A549 (cell line): ENCODE data around the gene ZNF580.

ENCODE experiments used
- EP300 ChIP-seq, 2 experiments: fragments of >200 bp; sonication (Bioruptor Twin); formaldehyde crosslinking; IDR thresholded peaks; 2 replicates in 1 of 2; 3 replicates in 1 of 2; pipeline ENCODE4 v1.6.1; 2016 to 2017
- FOSL2 ChIP-seq, 2 experiments: fragments of 450-650 bp in 1 of 2; fragments of >200 bp in 1 of 2; sonication (Bioruptor Twin) in 1 of 2; formaldehyde crosslinking; IDR thresholded peaks; 2 replicates each; pipeline versions ENCODE4 v1.5.0 to v1.6.1; 2016 to 2020; ENCODE audit warnings: mild to moderate bottlenecking in 1 of 2, moderate library complexity in 1 of 2
- MAZ ChIP-seq: fragments of 150-350 bp; IDR thresholded peaks from 2 replicates; pipeline ENCODE4 v1.6.1; 2014; ENCODE audit warnings: antibody characterized with exemption, low read depth, low read length, borderline replicate concordance
- PHF8 ChIP-seq: fragments of 200-600 bp; sonication (generic); IDR thresholded peaks from 2 replicates; pipeline ENCODE4 v1.6.1; 2016; ENCODE audit warnings: low read depth, mild to moderate bottlenecking, antibody characterized with exemption, moderate library complexity, borderline replicate concordance
- SREBF2 ChIP-seq: fragments of 450-650 bp; IDR thresholded peaks from 2 replicates; pipeline ENCODE4 v1.6.1; 2014; ENCODE audit warnings: mild to moderate bottlenecking, moderate library complexity
- TFCP2L1 ChIP-seq: fragments of 250-450 bp; sonication (Bioruptor Pico); IDR thresholded peaks from 2 replicates; pipeline ENCODE4 v1.5.0; 2021; ENCODE audit warnings: mild to moderate bottlenecking
- TF ChIP-seq, protein P1 (sequence below): fragments of >200 bp; sonication (Bioruptor Twin); formaldehyde crosslinking; IDR thresholded peaks from 3 replicates; pipeline ENCODE4 v1.5.1; 2016

DNA sequence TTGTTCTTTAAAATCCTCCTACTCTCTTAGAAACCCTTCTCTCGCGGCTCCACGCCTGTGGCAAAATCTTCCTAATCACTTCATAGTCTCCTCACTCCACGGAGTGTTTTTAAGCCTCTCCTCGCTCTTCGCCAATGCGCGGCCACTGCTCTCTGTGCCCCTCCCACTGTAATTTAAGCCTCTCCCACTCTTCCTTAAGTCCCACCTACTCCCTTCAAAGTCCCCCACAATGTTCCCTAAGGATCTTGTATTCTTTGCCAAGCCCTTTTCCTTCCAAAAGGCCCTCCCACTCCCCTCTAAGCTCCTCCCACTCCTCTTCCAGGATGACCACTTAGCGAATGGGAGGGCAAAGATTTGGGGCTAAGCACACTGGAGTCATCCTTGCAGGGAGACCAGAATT, 42.8 kb upstream of the ZNF580 start:
- TF ChIP-seq MAZ: no peak
- no peak for TF ChIP-seq PHF8
- TF ChIP-seq, protein P1, sequence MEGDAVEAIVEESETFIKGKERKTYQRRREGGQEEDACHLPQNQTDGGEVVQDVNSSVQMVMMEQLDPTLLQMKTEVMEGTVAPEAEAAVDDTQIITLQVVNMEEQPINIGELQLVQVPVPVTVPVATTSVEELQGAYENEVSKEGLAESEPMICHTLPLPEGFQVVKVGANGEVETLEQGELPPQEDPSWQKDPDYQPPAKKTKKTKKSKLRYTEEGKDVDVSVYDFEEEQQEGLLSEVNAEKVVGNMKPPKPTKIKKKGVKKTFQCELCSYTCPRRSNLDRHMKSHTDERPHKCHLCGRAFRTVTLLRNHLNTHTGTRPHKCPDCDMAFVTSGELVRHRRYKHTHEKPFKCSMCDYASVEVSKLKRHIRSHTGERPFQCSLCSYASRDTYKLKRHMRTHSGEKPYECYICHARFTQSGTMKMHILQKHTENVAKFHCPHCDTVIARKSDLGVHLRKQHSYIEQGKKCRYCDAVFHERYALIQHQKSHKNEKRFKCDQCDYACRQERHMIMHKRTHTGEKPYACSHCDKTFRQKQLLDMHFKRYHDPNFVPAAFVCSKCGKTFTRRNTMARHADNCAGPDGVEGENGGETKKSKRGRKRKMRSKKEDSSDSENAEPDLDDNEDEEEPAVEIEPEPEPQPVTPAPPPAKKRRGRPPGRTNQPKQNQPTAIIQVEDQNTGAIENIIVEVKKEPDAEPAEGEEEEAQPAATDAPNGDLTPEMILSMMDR: no peak
- TF ChIP-seq TFCP2L1 (CRISPR knock-in tag): no peak
- TF ChIP-seq FOSL2 (IDR thresholded peaks at IDR 0.05): no peak
- TF ChIP-seq FOSL2 (CRISPR knock-in tag; IDR thresholded peaks at IDR 0.05): no peak
- TF ChIP-seq SREBF2: no peak
- no peak for TF ChIP-seq EP300 (IDR thresholded peaks at IDR 0.05)
